GM12878 (cell line): Measurements from ENCODE around the gene CCDC14. TPM values are rescaled to one million over a fixed set of nuclear protein-coding genes. Genes with fewer than 3 reads are reported as not detected.

Experiments
- BCL3 ChIP-seq: IDR thresholded peaks from 2 replicates; pipeline ENCODE4 v1.6.1; 2011; ENCODE audit warnings: borderline replicate concordance, low read depth, mild to moderate bottlenecking, moderate library complexity, low read length; ENCODE audit not compliant: insufficient read depth, poor library complexity, severe bottlenecking
- IKZF2 ChIP-seq, 2 experiments: fragments of 450-650 bp; IDR thresholded peaks; 2 replicates each; pipeline ENCODE4 v1.6.1; 2017; ENCODE audit warnings: mild to moderate bottlenecking in 2 of 2, moderate library complexity in 2 of 2
- LARP7 ChIP-seq: fragments of 450-650 bp; IDR thresholded peaks from 2 replicates; pipeline ENCODE4 v1.6.1; 2017; ENCODE audit warnings: mild to moderate bottlenecking
- MAX ChIP-seq: IDR thresholded peaks from 2 replicates; pipeline ENCODE4 v1.6.1; 2012; ENCODE audit warnings: low read depth, low read length, improper control_type of control experiment
- NFYB ChIP-seq: IDR thresholded peaks from 2 replicates; pipeline ENCODE4 v1.6.1; 2011; ENCODE audit warnings: low read depth, mild to moderate bottlenecking, low read length, improper control_type of control experiment, moderate library complexity; ENCODE audit not compliant: insufficient read depth
- RAD51 ChIP-seq: fragments of 450-650 bp; IDR thresholded peaks from 2 replicates; pipeline ENCODE4 v1.6.1; 2016; ENCODE audit warnings: moderate library complexity, mild to moderate bottlenecking, inconsistent platforms
- ZBTB33 ChIP-seq: fragments of 450-650 bp; IDR thresholded peaks from 2 replicates; pipeline ENCODE4 v1.6.1; 2017; ENCODE audit warnings: mild to moderate bottlenecking
- ZNF592 ChIP-seq: fragments of 450-650 bp; IDR thresholded peaks from 2 replicates; pipeline ENCODE4 v1.6.1; 2017; ENCODE audit warnings: mild to moderate bottlenecking, moderate library complexity
- polyA plus RNA-seq, 11 experiments: library from polyadenylated mRNA; depleted of rRNA in 4 of 11; unstranded in 6 of 11; stranded (reverse) in 5 of 11; fragments of >200 nt; fragmentation: Nextera tagmentation in 4 of 11; fragmentation: Illumina TruSeq in 1 of 11; extraction: Ambion mirVana in 4 of 11; extraction: Trizol in 1 of 11; gene quantifications; 1 replicate in 1 of 11; 2 replicates in 10 of 11; pipeline versions ENCODE4 v1.2.1 to v1.2.3, GENCODE V29; 2011 to 2016; ENCODE audit warnings: inconsistent platforms in 2 of 11, missing spikeins in 2 of 11, low read depth in 1 of 11
- total RNA-seq, 4 experiments: library from RNA; depleted of rRNA in 3 of 4; stranded (reverse); fragments of >200 nt in 3 of 4; fragmentation: Illumina TruSeq in 1 of 4; extraction: Trizol in 1 of 4; gene quantifications; 2 replicates each; pipeline versions ENCODE4 v1.2.1 to v1.2.3, GENCODE V29; 2013 to 2021

The CCDC14 gene
- total and polyA plus RNA-seq, 10 of the 15 experiments (the other 5 are each of a cell fraction or from before 2014, with no cell fraction given) = 15.9 to 104 (median 43.0) TPM

- no peak for TF ChIP-seq LARP7
- no peak for TF ChIP-seq RAD51
- TF ChIP-seq IKZF2 (IDR thresholded peaks at IDR 0.05) = no peak
- TF ChIP-seq ZNF592 = no peak
- no peak for TF ChIP-seq NFYB
- TF ChIP-seq MAX = no peak
- TF ChIP-seq ZBTB33 = no peak
- TF ChIP-seq BCL3 = no peak
Measured at GRCh38 chr3:123864706-123865105, 96.3 kb downstream of the CCDC14 start (continued).

Other genes with a start within 250 kb of the CCDC14 start
- 0.11 and 0.34 TPM in 2 replicates for gene MYLK, start 76.9 kb downstream of the CCDC14 start, total RNA-seq (2014; rRNA removed)
- 0.04 and 0.23 TPM in 2 replicates for gene MYLK, start 76.9 kb downstream of the CCDC14 start, total RNA-seq (2014; rRNA removed; fragmentation: Illumina TruSeq; extraction: Trizol)
- gene MYLK, start 76.9 kb downstream of the CCDC14 start, total RNA-seq (2021) = 0.90 and 1.6 TPM in 2 replicates
- not detected in 2 replicates for gene MYLK, start 76.9 kb downstream of the CCDC14 start, polyA plus RNA-seq (2011; rRNA removed)
- gene MYLK, start 76.9 kb downstream of the CCDC14 start, polyA plus RNA-seq (2014; fragmentation: Illumina TruSeq; extraction: Trizol) = 0.72 TPM in 1 of 2 replicates, not detected in the other
- gene MYLK, start 76.9 kb downstream of the CCDC14 start, polyA plus RNA-seq (2014; fragmentation: Nextera tagmentation; extraction: Ambion mirVana) = under 1 TPM; 0.40 to 0.42 TPM
- 0.04 and 0.22 TPM in 2 replicates for gene MYLK, start 76.9 kb downstream of the CCDC14 start, polyA plus RNA-seq (2014; rRNA removed)
- under 1 TPM; 0.43 to 0.77 TPM for gene MYLK, start 76.9 kb downstream of the CCDC14 start, polyA plus RNA-seq (2016; fragmentation: Nextera tagmentation; extraction: Ambion mirVana)
- not detected in 2 replicates for gene ROPN1, start 30.9 kb upstream of the CCDC14 start, total RNA-seq (2014; rRNA removed)
- not detected in 2 replicates for gene ROPN1, start 30.9 kb upstream of the CCDC14 start, total RNA-seq (2014; rRNA removed; fragmentation: Illumina TruSeq; extraction: Trizol)
- gene ROPN1, start 30.9 kb upstream of the CCDC14 start, total RNA-seq (2021) = not detected in 2 replicates
- not detected in 2 replicates for gene ROPN1, start 30.9 kb upstream of the CCDC14 start, polyA plus RNA-seq (2011; rRNA removed)
- not detected in 2 replicates for gene ROPN1, start 30.9 kb upstream of the CCDC14 start, polyA plus RNA-seq (2014; fragmentation: Illumina TruSeq; extraction: Trizol)
- gene ROPN1, start 30.9 kb upstream of the CCDC14 start, polyA plus RNA-seq (2014; fragmentation: Nextera tagmentation; extraction: Ambion mirVana) = not detected
- gene ROPN1, start 30.9 kb upstream of the CCDC14 start, polyA plus RNA-seq (2014; rRNA removed) = not detected in 2 replicates
- not detected for gene ROPN1, start 30.9 kb upstream of the CCDC14 start, polyA plus RNA-seq (2016; fragmentation: Nextera tagmentation; extraction: Ambion mirVana)
- gene KALRN, start 72.1 kb upstream of the CCDC14 start, total RNA-seq (2014; rRNA removed) = 0.22 and 0.23 TPM in 2 replicates
- gene KALRN, start 72.1 kb upstream of the CCDC14 start, total RNA-seq (2014; rRNA removed; fragmentation: Illumina TruSeq; extraction: Trizol) = 0.27 and 0.32 TPM in 2 replicates
- gene KALRN, start 72.1 kb upstream of the CCDC14 start, total RNA-seq (2021) = 0.26 and 0.27 TPM in 2 replicates
- gene KALRN, start 72.1 kb upstream of the CCDC14 start, polyA plus RNA-seq (2011; rRNA removed) = 1.3 and 3.4 TPM in 2 replicates
- gene KALRN, start 72.1 kb upstream of the CCDC14 start, polyA plus RNA-seq (2014; fragmentation: Illumina TruSeq; extraction: Trizol) = 0.15 and 0.87 TPM in 2 replicates
- under 1 TPM; 0.02 to 0.03 TPM for gene KALRN, start 72.1 kb upstream of the CCDC14 start, polyA plus RNA-seq (2014; fragmentation: Nextera tagmentation; extraction: Ambion mirVana)
- 0.13 and 0.17 TPM in 2 replicates for gene KALRN, start 72.1 kb upstream of the CCDC14 start, polyA plus RNA-seq (2014; rRNA removed)
- gene KALRN, start 72.1 kb upstream of the CCDC14 start, polyA plus RNA-seq (2016; fragmentation: Nextera tagmentation; extraction: Ambion mirVana) = under 1 TPM in 1 of 2 experiments, not detected in 1; 0.25 TPM